Measurements from ENCODE around the gene CALML6.

DNA sequence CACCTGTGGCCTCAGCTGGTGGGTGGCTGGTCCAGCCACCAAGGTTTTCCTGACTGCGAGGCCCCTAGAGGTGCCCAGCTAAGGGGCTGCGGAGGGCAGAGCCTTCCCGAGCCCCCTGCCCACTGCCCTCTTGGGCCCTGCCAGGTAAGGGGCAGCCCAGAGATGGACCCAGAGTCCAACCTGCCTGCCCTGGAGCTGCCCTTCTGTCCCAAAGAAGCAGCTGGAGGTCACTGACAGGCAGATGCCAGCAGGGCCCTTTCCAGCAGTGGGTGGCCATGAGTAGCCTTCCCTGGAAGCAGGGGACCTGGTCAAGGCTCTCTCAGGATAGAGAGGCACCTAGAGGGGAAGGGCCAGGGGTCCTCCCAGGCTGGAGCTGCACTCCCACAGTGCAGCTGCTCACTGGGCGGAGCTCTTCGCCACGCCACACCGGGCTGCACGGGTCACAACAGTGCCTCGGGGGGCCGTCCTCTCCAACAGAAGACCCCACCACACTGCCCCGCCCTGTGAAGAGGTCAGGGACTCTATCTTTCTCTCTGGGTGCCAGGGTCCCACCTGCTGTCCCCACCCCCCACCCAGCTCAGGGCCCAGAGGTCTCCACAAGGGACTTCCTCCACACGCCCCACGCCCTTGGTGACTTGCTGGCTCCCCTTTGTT lies 13.3 kb upstream of the CALML6 start:
- TF ChIP-seq, protein P1, sequence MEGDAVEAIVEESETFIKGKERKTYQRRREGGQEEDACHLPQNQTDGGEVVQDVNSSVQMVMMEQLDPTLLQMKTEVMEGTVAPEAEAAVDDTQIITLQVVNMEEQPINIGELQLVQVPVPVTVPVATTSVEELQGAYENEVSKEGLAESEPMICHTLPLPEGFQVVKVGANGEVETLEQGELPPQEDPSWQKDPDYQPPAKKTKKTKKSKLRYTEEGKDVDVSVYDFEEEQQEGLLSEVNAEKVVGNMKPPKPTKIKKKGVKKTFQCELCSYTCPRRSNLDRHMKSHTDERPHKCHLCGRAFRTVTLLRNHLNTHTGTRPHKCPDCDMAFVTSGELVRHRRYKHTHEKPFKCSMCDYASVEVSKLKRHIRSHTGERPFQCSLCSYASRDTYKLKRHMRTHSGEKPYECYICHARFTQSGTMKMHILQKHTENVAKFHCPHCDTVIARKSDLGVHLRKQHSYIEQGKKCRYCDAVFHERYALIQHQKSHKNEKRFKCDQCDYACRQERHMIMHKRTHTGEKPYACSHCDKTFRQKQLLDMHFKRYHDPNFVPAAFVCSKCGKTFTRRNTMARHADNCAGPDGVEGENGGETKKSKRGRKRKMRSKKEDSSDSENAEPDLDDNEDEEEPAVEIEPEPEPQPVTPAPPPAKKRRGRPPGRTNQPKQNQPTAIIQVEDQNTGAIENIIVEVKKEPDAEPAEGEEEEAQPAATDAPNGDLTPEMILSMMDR (IDR thresholded peaks at IDR 0.05), result no peak
- TF ChIP-seq EP300 (IDR thresholded peaks at IDR 0.05), result no peak
